HG03439 (cell line): ENCODE results near the gene MOBP.
"Not testable (repeated sequence)": the region's sequence is repeated elsewhere in the genome, so short reads cannot be mapped to it uniquely, and the experiment has no call there.

Source experiments
- ATAC-seq: cut with Tn5 transposase; IDR thresholded peaks from one replicate; pipeline ENCODE4 v1.9.1; 2021; ENCODE audit warnings: mild to moderate bottlenecking, moderate library complexity; ENCODE audit not compliant: unreplicated experiment

The MOBP gene

GRCh38 chr3:39448506-39449233 lies 18.8 kb upstream of the MOBP start:
- ATAC-seq = no peak

DNA sequence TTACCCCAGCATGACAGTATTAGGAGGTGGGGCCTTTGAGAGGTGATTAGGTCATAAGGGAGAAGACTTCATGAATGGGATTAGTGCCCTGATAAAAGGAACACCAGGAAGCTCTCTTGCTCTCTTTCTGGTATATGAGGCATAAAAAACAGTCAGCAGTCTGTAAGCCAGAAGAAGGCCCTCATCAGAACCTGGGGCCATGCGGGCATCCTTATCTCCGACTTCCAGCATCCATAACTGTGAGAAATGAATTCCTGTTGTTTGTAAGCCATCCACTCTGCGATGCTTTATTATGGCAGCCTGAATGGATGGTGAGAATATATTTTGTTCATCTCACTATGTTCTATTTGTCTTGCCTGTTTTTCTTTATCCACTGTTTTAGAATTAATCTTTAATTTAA lies 17.7 kb upstream of the MOBP start:
- no peak for ATAC-seq

GRCh38 chr3:39453134-39453533 lies 14.3 kb upstream of the MOBP start:
- no peak for ATAC-seq

DNA sequence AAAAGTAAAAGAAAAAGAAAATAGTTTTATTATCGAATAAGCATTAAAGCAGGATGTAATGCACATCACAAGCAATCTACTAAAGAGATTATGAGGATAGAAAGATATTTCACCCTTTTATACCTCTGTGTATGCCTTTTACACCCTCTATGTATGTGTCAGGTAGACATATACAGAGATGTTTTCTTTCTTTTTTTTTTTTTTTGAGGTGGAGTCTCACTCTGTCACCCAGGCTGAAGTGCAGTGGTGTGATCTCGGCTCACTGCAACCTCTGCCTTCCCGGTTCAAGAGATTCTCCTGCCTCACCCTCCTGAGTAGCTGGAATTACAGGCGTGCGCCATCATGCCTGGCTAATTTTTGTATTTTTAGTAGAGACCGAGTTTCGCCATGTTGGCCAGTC lies 13.6 kb upstream of the MOBP start:
- ATAC-seq = not testable (repeated sequence)

DNA sequence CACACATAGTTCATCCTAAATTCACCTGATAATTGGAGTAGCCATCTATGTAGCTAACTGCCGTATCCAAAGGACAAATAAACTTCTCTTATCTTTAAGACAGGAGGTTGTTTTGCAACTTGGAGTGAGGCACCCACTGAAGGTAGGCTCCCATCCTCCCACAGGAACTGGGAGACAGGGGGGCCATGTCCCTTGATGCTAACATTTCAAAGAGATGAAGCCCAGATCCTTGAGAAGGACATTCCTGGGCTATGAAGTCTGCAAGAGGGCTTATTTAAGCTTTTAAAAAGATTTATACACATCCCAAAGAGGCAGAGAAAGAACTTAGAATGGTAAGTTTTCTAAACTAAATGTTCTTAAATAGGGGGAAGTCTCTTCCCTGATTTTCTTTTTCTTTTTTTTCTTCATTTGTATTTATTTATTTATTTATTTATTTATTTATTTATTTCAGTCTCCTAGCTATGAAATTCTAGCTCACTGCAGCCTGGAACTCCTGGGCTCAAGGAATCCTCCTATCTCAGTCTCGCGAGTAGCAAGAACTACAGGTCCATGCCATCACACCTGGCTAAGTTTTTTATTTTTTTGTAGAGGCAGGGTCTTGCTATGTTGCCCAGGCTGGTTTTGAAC lies 12.8 kb upstream of the MOBP start:
- ATAC-seq = no peak

DNA sequence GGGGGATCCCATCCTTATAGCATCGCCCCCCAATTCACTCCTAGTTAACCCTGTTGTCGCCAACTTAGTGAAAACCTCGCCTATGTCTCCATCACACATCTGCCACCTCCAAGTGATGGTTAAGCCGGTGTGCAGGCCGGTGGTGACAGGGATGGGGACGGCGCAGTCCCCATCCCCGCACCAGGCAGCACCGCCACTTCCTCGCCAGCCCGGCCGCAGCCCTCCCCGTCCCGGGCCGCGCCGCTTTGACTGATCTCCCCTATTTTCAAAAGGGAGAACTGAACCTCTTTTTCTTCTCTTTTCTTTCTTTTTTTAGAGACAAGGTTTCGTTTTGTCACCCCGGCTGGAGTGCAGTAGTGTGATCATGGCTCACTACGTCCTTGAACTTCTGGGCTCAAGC lies 11.3 kb upstream of the MOBP start:
- no peak for ATAC-seq

DNA sequence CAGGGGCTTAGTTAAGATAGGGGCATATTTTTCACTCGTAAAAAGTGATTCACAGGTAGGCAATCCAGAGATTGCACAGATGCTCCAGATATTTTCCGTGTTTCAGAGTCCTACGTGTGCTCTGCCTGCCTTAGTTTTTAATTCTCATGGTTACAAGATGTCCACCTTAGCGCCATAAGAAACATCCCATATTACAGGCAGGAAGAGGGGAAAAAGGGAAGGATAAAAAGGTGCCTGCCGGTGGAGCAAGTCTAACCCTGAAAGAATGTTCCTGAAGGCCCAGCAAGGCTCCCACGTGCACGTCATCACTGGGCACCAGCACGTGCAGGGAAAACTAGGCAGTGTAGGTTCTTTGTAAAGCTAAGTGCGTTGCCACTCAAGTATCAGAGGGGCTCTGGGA lies 10.1 kb upstream of the MOBP start:
- ATAC-seq = no peak

GRCh38 chr3:39458579-39458978 lies 8.9 kb upstream of the MOBP start:
- ATAC-seq = not testable (repeated sequence)

DNA sequence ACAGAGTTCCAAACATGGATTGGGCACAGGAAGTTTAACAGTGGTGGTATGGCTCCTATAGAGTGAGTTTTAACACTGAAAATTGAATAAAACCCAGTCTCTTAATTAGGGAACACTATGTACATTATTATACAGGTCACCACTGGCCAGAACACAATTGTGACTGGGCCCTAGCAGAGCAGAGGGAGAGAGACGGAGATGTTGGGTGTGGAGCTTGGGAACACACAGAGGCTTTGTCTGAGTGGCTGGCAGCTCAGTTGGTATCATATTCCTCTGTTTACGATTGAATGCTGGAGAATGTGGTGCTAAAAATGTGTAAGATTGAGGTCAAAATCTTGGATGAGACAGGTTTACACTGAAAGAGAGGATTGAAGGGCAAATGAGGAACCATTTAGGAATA lies 6.8 kb upstream of the MOBP start:
- no peak for ATAC-seq

DNA sequence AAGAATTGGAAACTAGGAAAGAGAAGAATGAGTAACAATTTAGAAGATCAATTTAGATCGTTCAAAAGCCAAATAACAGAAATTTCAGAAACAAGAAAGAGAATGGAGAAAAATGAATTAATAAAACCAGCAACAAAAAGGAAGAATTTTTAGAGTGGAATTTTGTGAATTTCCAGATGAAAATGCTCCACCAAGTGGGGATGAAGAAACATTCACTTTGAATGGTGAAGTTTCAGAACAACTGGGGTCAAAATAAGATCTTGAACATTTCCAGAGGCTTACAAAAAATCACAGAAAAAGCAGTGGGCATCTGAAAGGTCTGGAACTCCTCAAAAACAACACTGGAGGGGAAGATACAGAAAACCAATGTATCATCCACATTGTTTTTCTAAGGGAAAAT lies 4.2 kb upstream of the MOBP start:
- ATAC-seq = no peak

DNA sequence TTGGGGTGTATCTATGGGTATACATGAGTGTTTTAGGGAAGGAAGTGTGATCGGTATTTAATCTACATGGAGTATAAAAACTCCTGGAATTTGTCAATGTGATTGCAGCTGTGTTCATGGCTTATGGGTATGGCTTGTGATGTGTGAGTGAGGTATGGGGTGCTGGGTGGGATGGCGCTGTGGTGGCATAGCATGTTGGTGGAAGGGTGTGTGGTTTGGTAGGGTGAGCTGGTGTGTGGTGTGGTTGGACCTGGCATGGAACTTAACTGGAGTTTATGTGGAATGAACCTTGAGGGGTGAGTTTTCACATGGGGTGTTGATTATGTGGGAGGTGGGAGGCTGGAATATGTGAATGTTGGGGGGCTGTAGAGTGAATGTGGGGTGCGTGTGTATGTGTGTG lies 492 bp upstream of the MOBP start:
- no peak for ATAC-seq

GRCh38 chr3:39468108-39468436 lies 592 bp downstream of the MOBP start:
- ATAC-seq = no peak

- no peak for ATAC-seq
These were observed 1.8 kb downstream of the MOBP start for GRCh38 chr3:39469258-39469657.

GRCh38 chr3:39469945-39470344 lies 2.5 kb downstream of the MOBP start:
- ATAC-seq = no peak

DNA sequence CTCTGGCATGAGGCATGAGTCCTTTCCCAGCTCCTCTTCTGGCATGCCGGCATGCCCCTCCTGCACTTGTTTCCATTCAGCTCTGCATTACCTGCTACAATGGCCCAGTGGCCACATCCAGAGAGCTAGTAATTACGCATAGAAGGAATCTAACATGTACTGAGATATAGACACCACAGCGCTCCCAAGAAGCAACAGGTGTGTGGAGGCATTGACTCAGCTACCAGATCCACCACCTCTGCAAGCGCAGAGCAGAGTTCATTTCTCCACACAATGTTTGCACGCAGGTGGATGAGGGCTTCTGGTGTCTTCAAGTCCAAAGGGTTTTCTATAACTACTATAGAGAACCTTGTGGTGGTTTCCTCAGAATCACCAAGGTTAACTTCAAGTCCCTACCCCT lies 4.2 kb downstream of the MOBP start:
- ATAC-seq = no peak

DNA sequence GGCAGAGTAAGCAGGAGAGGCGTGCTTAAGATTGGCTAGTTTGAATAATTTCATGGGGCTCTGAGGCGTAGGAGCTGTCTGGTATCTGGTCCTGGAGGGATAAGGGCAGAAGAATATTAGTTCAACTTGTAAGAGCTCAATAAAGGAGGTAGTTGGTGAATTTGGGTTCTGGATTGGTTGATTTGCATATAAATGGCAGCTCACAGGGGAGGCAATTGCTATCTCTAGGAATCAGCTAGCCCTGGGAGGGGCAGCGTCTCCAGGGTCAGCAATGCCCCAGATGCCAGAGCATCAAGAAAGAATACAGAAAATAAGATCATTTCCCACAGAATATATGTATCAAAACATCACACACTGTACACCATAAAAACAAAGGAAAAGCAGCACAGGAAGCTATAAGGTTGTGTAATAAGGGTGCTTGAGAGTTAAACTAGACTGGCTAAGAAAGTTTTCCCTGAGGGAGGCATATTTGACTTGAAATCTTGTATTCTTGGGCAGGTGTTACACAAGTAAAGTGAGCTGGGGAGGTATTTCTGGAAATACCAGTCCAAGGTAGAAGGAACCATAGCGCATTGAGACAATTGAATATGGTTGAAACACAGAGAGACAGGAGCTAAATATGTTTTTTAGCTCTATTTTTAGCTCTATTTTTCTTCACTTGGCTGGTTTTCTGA lies 6.1 kb downstream of the MOBP start:
- ATAC-seq = no peak

GRCh38 chr3:39474126-39474515 lies 6.6 kb downstream of the MOBP start:
- no peak for ATAC-seq

DNA sequence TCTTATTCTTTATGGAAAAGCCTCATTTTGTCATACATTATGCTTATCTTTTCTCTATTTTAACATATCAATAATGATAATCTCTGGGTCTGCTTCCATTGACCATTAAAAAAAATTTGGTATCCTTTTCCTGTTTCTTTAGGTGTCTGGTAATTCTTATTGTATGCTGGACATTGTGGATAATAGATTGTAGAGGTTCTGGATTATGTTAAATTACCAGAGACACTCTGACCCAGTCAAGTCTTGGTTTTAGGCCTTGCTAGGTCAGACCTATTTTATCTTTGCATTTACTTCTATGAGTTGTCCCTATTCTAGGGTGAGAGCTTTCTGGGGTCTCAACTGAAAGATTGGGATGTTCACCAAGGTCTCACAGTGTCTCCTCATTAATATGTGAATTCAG lies 9.3 kb downstream of the MOBP start:
- no peak for ATAC-seq

DNA sequence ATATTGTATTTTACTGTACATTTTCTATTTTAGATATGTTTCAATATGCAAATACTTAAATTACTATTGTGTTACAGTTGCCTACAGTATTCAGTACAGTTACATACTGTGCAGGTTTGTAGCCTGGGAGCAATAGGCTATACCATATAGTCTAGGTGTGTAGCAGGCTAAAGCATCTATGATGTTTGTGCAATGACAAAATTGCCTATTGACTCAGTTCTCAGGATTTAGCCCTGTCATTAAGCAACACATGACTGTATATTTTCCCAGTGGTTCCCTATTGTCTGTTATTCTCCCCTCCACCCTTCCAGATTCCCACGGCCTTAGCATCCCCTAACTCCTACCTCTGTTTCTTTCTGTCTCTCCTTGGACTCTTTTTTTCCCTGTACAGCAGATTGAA lies 10.7 kb downstream of the MOBP start:
- ATAC-seq = no peak

DNA sequence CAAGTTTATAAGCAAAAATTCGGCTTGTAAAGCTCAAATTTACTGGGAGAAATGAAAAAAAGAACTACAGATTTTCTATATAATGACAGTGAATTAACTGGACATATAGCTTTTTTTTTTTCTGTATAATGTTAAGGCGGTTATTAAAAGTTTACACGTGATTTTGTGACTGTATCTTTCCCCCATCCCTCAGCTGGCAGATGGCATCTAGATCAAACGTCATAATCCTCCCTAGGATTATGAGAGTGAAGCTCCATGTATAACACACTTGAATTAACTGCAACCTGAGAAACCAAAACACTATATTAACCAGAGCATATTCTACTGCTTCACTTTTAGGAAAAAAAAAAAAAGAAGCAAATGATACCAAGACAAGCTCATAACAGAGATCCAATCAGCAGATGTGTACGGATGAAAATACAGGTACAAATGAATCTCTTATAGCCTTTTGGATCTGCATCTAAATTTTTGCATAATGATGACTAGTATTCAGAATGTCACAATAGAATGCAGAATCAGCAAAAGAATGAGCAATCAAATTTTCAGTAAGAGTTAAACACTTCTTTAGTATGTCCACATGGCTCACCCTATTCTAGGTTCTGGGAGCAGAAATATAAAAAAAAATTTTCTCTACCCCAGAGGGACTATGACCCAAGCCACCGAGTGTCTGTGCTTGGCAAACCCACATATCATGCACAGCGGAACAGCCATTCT lies 12.4 kb downstream of the MOBP start:
- no peak for ATAC-seq

GRCh38 chr3:39485547-39485946 lies 18.1 kb downstream of the MOBP start:
- no peak for ATAC-seq

- no peak for ATAC-seq
These were observed 23.5 kb downstream of the MOBP start for GRCh38 chr3:39491014-39491413.
